ENCODE data around the gene CYP2B6. TPM values are rescaled to one million over a fixed set of nuclear protein-coding genes. Genes with fewer than 3 reads are reported as not detected.
"Not testable (repeated sequence)": the region's sequence is repeated elsewhere in the genome, so short reads cannot be mapped to it uniquely, and the experiment has no call there.

The CYP2B6 gene
- not detected for polyA plus RNA-seq

GRCh38 chr19:40990972-40991381, at the start of gene CYP2B6:
Gene CYP2B6 (plus strand): TSS chr19:40991282. CDS start chr19:40991306, 24 bp downstream.
- 83 to 91% (median 88%) methylated on average over 2 of the region's 2 CpGs for WGBS, 3 donors
- H3K27ac ChIP-seq (ENCODE audit: low read depth, low read length): no peak within 1 kb of the TSS

- WGBS, 3 donors: 63 to 82% (median 77%) methylated on average over 8 to 9 of the region's 9 CpGs
Observed at GRCh38 chr19:40941481-40942219, 49.4 kb upstream of the CYP2B6 start.

GRCh38 chr19:40945645-40946044, 45.4 kb upstream of the CYP2B6 start:
- no peak overlapping the region for H3K27ac ChIP-seq (ENCODE audit: low read depth, low read length)
- WGBS, 3 donors: 63 to 77% (median 75%) methylated on average over 2 of the region's 2 CpGs

More at GRCh38 chr19:40941481-40942219, 49.4 kb upstream of the CYP2B6 start:
- H3K27ac ChIP-seq (ENCODE audit: low read depth, low read length): no peak overlapping the region

- H3K27ac ChIP-seq (ENCODE audit: low read depth, low read length): no peak overlapping the region
- 79 to 87% (median 81%) methylated on average over 2 of the region's 2 CpGs for WGBS, 3 donors
Observed at GRCh38 chr19:40947114-40947513, 44.0 kb upstream of the CYP2B6 start.

- 71 to 73% (median 72%) methylated on average over 2 of the region's 2 CpGs for WGBS, 3 donors
Observed at GRCh38 chr19:40947573-40947972, 43.5 kb upstream of the CYP2B6 start.

GRCh38 chr19:40948580-40949299, 42.3 kb upstream of the CYP2B6 start:
- 85 to 92% (median 91%) methylated on average over 18 of the region's 18 CpGs for WGBS, 3 donors
- no peak overlapping the region for H3K27ac ChIP-seq (ENCODE audit: low read depth, low read length)

More at GRCh38 chr19:40947573-40947972, 43.5 kb upstream of the CYP2B6 start:
- H3K27ac ChIP-seq (ENCODE audit: low read depth, low read length): no peak overlapping the region

- no peak overlapping the region for H3K27ac ChIP-seq (ENCODE audit: low read depth, low read length)
- WGBS, 3 donors: 77 to 90% (median 83%) methylated on average over 10 of the region's 10 CpGs
Observed at GRCh38 chr19:40954573-40954972, 36.5 kb upstream of the CYP2B6 start.

GRCh38 chr19:40959338-40959737, 31.7 kb upstream of the CYP2B6 start:
- no peak overlapping the region for H3K27ac ChIP-seq (ENCODE audit: low read depth, low read length)
- WGBS, 3 donors: 63 to 88% (median 79%) methylated on average over 1 of the region's 1 CpG

- H3K27ac ChIP-seq (ENCODE audit: low read depth, low read length): no peak overlapping the region
- 33 to 47% (median 44%) methylated on average over 1 of the region's 1 CpG for WGBS, 3 donors
Observed at GRCh38 chr19:40960062-40960685, 30.9 kb upstream of the CYP2B6 start.

GRCh38 chr19:40960780-40961179, 30.3 kb upstream of the CYP2B6 start:
- H3K27ac ChIP-seq (ENCODE audit: low read depth, low read length): no peak overlapping the region

GRCh38 chr19:40962460-40962961, 28.6 kb upstream of the CYP2B6 start:
- no peak overlapping the region for H3K27ac ChIP-seq (ENCODE audit: low read depth, low read length)

GRCh38 chr19:40964361-40964760, 26.7 kb upstream of the CYP2B6 start:
- H3K27ac ChIP-seq (ENCODE audit: low read depth, low read length): not testable (repeated sequence)
- 81 to 92% (median 88%) methylated on average over 3 of the region's 3 CpGs for WGBS, 3 donors

More at GRCh38 chr19:40962460-40962961, 28.6 kb upstream of the CYP2B6 start:
- WGBS, 3 donors: 48 to 65% (median 64%) methylated on average over 3 of the region's 3 CpGs

- not testable (repeated sequence) for H3K27ac ChIP-seq (ENCODE audit: low read depth, low read length)
- 95 to 100% (median 95%) methylated on average over 7 to 24 of the region's 35 CpGs for WGBS, 3 donors
Observed at GRCh38 chr19:40965351-40965750, 25.7 kb upstream of the CYP2B6 start.

GRCh38 chr19:40966591-40966990, 24.5 kb upstream of the CYP2B6 start:
- WGBS, 3 donors: 92 to 95% (median 95%) methylated on average over 15 to 24 of the region's 25 CpGs

GRCh38 chr19:40968065-40968464, 23.0 kb upstream of the CYP2B6 start:
- not testable (repeated sequence) for H3K27ac ChIP-seq (ENCODE audit: low read depth, low read length)
- WGBS, 3 donors: 95 to 99% (median 97%) methylated on average over 3 of the region's 3 CpGs

More at GRCh38 chr19:40966591-40966990, 24.5 kb upstream of the CYP2B6 start:
- not testable (repeated sequence) for H3K27ac ChIP-seq (ENCODE audit: low read depth, low read length)

GRCh38 chr19:40969721-40970120, 21.4 kb upstream of the CYP2B6 start:
- H3K27ac ChIP-seq (ENCODE audit: low read depth, low read length): not testable (repeated sequence)
- WGBS, 3 donors: 81 to 82% (median 82%) methylated on average over 4 of the region's 4 CpGs

- H3K27ac ChIP-seq (ENCODE audit: low read depth, low read length): not testable (repeated sequence)
- WGBS, 3 donors: 58 to 73% (median 69%) methylated on average over 6 of the region's 6 CpGs
Observed at GRCh38 chr19:40970396-40971345, 20.4 kb upstream of the CYP2B6 start.

GRCh38 chr19:40974633-40975037, 16.4 kb upstream of the CYP2B6 start:
- 12 to 24% (median 20%) methylated on average over 4 of the region's 4 CpGs for WGBS, 3 donors

More at GRCh38 chr19:40974633-40975037, 16.4 kb upstream of the CYP2B6 start:
- H3K27ac ChIP-seq (ENCODE audit: low read depth, low read length): no peak overlapping the region
